Suprapubic skin (tissue), 4 donors: ENCODE data around the gene BATF. TPM values are rescaled to one million over a fixed set of nuclear protein-coding genes. Genes with fewer than 3 reads are reported as not detected.

Experiments
- DNase-seq, 2 donors: peaks; one replicate each; pipeline ENCODE4 v3.0.0-alpha.2; 2019; ENCODE audit warnings: low spot score in 2 of 2
- H3K27ac ChIP-seq: fragments of 200-600 bp; sonication (generic); one replicate; pipeline ENCODE4 v1.5.1; 2019
- H3K27me3 ChIP-seq: fragments of 200-600 bp; sonication (generic); one replicate; pipeline ENCODE4 v1.5.1; 2019
- H3K36me3 ChIP-seq: fragments of 200-600 bp; sonication (generic); one replicate; pipeline ENCODE4 v1.5.1; 2019
- H3K4me1 ChIP-seq: fragments of 200-600 bp; sonication (generic); one replicate; pipeline ENCODE4 v1.5.1; 2019
- H3K4me3 ChIP-seq: fragments of 200-600 bp; sonication (generic); one replicate; pipeline ENCODE4 v1.5.1; 2019; ENCODE audit warnings: mild to moderate bottlenecking
- H3K9me3 ChIP-seq: fragments of 200-600 bp; sonication (generic); one replicate; pipeline ENCODE4 v1.5.1; 2019
- EP300 ChIP-seq: sonication (generic); formaldehyde crosslinking; IDR thresholded peaks from one replicate; pipeline ENCODE4 v1.6.1; 2017; ENCODE audit warnings: antibody characterized with exemption
- POLR2A ChIP-seq, 2 donors: fragments of 450-650 bp; IDR thresholded peaks; one replicate each; pipeline ENCODE4 v1.6.1; 2017; ENCODE audit warnings: antibody characterized with exemption in 2 of 2, mild to moderate bottlenecking in 2 of 2, moderate library complexity in 2 of 2
- POLR2AphosphoS5 ChIP-seq, 3 donors: sonication (generic); formaldehyde crosslinking; IDR thresholded peaks; one replicate each; pipeline ENCODE4 v1.6.1; 2017; ENCODE audit warnings: antibody characterized with exemption in 3 of 3
- WGBS: methylation state at CpG from one replicate; pipeline ENCODE4 v1.1.5; 2018; 5-methylcytosine and 5-hydroxymethylcytosine counted together
- total RNA-seq, 4 donors: library from RNA; depleted of rRNA; stranded (reverse); fragments of >200 nt; gene quantifications; one replicate each; pipeline ENCODE4 v1.1.0, GENCODE V29; 2016
- TF ChIP-seq, protein P1 (sequence below), 2 donors: fragments of 200-600 bp in 1 of 2; fragments of 450-650 bp in 1 of 2; sonication (generic) in 1 of 2; IDR thresholded peaks; one replicate each; pipeline ENCODE4 v1.5.1; 2016 to 2019; ENCODE audit warnings: antibody characterized with exemption in 2 of 2, mild to moderate bottlenecking in 1 of 2, moderate library complexity in 1 of 2

Gene BATF
- total RNA-seq, 4 donors from 2014 or later, result 1.1 to 4.2 (median 1.1) TPM; not detected in 1

DNA sequence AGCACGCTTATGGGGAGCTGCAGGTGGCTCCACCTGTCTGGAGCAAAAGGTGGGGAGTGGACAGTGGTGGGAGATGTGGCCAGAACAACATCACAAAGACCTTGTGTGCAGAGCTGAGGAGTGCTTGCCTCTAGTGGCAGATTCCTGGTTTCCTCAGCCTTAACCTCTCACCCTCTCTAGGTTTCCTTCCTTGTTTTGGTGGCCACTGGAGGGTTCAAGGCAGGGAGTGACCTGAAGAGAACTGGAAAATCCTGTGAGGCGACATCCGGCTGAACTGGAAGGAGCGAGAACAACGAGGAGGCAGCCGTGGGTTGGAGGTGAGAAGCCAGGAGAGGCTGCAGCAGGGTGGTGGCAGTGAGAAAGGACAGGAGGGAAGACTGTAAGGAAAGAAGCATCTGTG is 49.8 kb downstream of the BATF start:
- Histone ChIP-seq H3K9me3 (no peaks in the 10 kb centered on the region), H3K27ac (no peak overlapping the region), H3K36me3 (no peaks in the 10 kb centered on the region)

DNA sequence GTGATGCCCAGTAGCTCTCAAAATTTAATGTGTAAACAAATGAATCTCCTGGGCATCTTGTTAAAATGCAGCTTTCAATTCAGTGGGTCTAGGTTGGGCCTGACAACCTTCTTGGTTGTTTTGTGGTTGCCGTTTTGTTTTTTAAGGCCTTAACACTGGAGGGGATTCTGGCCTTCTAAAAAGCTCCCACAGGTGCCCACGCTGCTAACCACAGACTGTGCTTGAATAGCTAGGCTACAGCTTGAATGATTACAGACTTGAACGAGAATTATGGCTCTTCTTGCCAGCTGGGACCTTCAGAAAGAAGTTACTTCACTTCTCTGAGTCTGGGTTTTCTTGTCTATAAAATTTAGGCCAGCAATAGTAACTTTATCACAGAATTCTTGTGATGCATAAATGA is 54.8 kb downstream of the BATF start:
- Histone ChIP-seq H3K36me3 (no peaks in the 10 kb centered on the region), H3K4me1 (peaks cover 26% of the 10 kb centered on the region), H3K4me3 (no peak overlapping the region), H3K27me3 (no peaks in the 10 kb centered on the region), H3K9me3 (no peaks in the 10 kb centered on the region), H3K27ac (no peak overlapping the region)
- TF ChIP-seq, protein P1, sequence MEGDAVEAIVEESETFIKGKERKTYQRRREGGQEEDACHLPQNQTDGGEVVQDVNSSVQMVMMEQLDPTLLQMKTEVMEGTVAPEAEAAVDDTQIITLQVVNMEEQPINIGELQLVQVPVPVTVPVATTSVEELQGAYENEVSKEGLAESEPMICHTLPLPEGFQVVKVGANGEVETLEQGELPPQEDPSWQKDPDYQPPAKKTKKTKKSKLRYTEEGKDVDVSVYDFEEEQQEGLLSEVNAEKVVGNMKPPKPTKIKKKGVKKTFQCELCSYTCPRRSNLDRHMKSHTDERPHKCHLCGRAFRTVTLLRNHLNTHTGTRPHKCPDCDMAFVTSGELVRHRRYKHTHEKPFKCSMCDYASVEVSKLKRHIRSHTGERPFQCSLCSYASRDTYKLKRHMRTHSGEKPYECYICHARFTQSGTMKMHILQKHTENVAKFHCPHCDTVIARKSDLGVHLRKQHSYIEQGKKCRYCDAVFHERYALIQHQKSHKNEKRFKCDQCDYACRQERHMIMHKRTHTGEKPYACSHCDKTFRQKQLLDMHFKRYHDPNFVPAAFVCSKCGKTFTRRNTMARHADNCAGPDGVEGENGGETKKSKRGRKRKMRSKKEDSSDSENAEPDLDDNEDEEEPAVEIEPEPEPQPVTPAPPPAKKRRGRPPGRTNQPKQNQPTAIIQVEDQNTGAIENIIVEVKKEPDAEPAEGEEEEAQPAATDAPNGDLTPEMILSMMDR (IDR thresholded peaks at IDR 0.05), result no peak
- no peak for TF ChIP-seq POLR2AphosphoS5 (IDR thresholded peaks at IDR 0.05)
- DNase-seq, result no peak
- WGBS, result 64% methylated on average over 3 of the region's 3 CpGs

More for the DNA sequence above, 49.8 kb downstream of the BATF start:
- DNase-seq, result no peak
- H3K27me3 ChIP-seq, result no peaks in the 10 kb centered on the region
- no peaks in the 10 kb centered on the region for H3K4me1 ChIP-seq
- no peak overlapping the region for H3K4me3 ChIP-seq
- WGBS, result 59% methylated on average over 6 of the region's 6 CpGs
- no peak for TF ChIP-seq POLR2A (IDR thresholded peaks at IDR 0.05)
- TF ChIP-seq, protein P1 (IDR thresholded peaks at IDR 0.05), result no peak
- no peak for TF ChIP-seq POLR2AphosphoS5 (IDR thresholded peaks at IDR 0.05)
- no peak for TF ChIP-seq EP300

DNA sequence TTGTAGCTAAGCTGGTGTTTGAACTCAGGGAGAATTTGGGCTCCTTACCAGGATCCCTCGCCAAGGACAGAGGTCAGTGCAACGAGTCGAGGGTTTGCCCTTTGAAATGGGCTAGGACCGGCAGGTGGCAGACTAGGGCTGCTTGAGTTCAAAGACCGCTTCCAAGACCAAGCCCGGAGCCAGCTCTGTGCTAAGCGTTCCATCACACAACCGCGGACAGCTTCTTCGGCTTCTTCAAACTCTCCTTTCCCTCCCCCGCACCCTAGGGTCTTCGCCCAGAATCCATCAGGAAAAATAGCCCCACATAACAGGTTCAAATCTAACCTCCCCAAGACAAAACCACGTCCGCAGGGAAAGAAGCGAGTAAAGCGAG is 55.4 kb downstream of the BATF start:
- no peaks in the 10 kb centered on the region for H3K36me3 ChIP-seq
- no peak for TF ChIP-seq POLR2A (IDR thresholded peaks at IDR 0.05)
- TF ChIP-seq, protein P1 (IDR thresholded peaks at IDR 0.05), result peak; percentile 60 to 70
- TF ChIP-seq POLR2AphosphoS5 (IDR thresholded peaks at IDR 0.05), result peak in 1 of 3 donors; percentile 28
- no peak for TF ChIP-seq EP300
- no peaks in the 10 kb centered on the region for H3K9me3 ChIP-seq
- 0% methylated on average over 15 of the region's 16 CpGs for WGBS
- peaks cover 26% of the 10 kb centered on the region for H3K4me1 ChIP-seq
- no peaks in the 10 kb centered on the region for H3K27me3 ChIP-seq
- H3K4me3 ChIP-seq, result peak overlapping the region; percentile 62
- DNase-seq, result peak; percentile 90 to 95
- H3K27ac ChIP-seq, result peak overlapping the region; percentile 80

DNA sequence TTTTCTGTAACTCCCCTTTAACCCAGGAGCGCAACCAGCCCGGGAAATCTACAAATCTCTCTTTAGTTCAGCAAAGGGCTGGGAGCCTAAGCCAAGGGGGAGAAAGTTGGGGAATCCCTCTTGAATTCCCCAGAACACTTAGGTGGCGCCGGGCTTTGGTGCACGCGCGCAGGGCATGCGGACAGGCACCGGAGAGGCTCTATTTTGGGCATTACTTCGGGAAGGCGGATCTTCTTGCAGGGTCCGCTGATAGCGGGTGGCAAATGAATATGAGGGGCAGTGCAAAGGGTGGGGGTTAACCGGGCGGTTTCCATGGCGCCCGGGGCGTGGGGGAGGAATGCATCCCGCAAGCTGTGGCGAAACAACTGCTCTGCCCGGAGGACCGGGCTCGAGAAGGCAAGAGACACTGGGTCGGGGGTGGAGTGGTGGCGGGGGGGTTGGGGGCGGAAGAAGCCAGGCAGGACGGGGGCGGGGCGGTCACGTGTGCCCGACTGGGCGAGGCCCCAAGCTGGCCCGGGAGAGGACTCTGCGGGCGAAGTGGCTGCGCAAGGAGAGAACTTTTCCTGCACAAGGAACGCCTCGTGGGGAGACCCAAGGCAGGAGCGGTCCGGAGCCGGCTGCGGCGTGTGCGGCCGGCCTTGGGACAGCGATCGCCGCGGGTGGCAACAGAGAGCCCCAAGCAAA is 56.0 kb downstream of the BATF start, which contains the start of gene FLVCR2:
TSS of gene FLVCR2 (plus strand) at position 519 of the 684 bp plus-strand sequence. CDS start 353 bp downstream, outside the sequence.
- peak; percentile 88 to 90 for DNase-seq
- no peak for TF ChIP-seq POLR2AphosphoS5 (IDR thresholded peaks at IDR 0.05)
- peak in 1 of 2 donors; percentile 35 for TF ChIP-seq POLR2A (IDR thresholded peaks at IDR 0.05)
- Histone ChIP-seq H3K36me3 (no peaks in the 10 kb centered on the region), H3K27ac (peak within 1 kb of the TSS; percentile 80), H3K9me3 (no peaks in the 10 kb centered on the region), H3K27me3 (no peaks in the 10 kb centered on the region), H3K4me1 (peaks cover 26% of the 10 kb centered on the region), H3K4me3 (peak within 1 kb of the TSS; percentile 62)
- WGBS, result 0% methylated on average over 35 of the region's 49 CpGs

DNA sequence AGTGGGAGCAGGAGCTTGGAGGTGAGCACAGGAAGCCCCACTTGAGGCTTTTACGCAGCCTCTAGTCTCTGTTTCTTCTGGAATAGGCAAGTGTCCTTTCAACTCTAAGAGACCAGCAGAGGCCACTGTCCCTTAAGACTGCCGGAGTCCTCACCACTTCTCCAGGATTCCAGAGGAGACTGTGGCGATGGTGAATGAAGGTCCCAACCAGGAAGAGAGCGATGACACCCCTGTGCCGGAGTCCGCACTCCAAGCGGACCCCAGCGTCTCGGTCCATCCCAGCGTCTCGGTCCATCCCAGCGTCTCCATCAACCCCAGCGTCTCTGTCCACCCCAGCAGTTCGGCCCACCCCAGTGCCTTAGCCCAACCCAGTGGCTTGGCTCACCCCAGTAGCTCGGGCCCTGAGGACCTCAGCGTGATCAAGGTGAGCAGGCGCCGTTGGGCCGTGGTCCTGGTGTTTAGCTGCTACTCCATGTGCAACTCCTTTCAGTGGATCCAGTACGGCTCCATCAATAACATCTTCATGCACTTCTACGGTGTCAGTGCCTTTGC is 56.6 kb downstream of the BATF start:
- no peak for DNase-seq
- Histone ChIP-seq H3K36me3 (no peaks in the 10 kb centered on the region), H3K9me3 (no peaks in the 10 kb centered on the region), H3K27me3 (no peaks in the 10 kb centered on the region), H3K27ac (peak overlapping the region; percentile 80), H3K4me1 (peaks cover 26% of the 10 kb centered on the region), H3K4me3 (peak overlapping the region; percentile 62)
- no peak for TF ChIP-seq EP300
- TF ChIP-seq, protein P1 (IDR thresholded peaks at IDR 0.05), result peak in 1 of 2 donors; percentile 16
- 38% methylated on average over 21 of the region's 21 CpGs for WGBS
